NCI-H2107 treated with DMSO at 0.1 percent for 48 hours (cell line): ENCODE results near the gene NDEL1.
"Not testable (repeated sequence)": the region's sequence is repeated elsewhere in the genome, so short reads cannot be mapped to it uniquely, and the experiment has no call there.

ENCODE experiments used
- DNase-seq: peaks from one replicate; lab custom pipeline; 2025; ENCODE audit not compliant: unreplicated experiment; lab: John Stamatoyannopoulos, UW

The NDEL1 gene

GRCh38 chr17:8435245-8436168 lies at the start of gene NDEL1:
Gene NDEL1 (plus strand): TSS chr17:8435884. CDS start chr17:8444272, 8,388 bp downstream.
- peak; percentile 62 for DNase-seq

- no peak for DNase-seq
These were observed 48.8 kb upstream of the NDEL1 start for GRCh38 chr17:8386841-8387240.

- DNase-seq, result no peak
These were observed 47.6 kb upstream of the NDEL1 start for GRCh38 chr17:8387914-8388651.

- DNase-seq, result no peak
These were observed 44.0 kb upstream of the NDEL1 start for GRCh38 chr17:8391711-8392110.

- no peak for DNase-seq
These were observed 43.4 kb upstream of the NDEL1 start for GRCh38 chr17:8392274-8392673.

GRCh38 chr17:8392674-8393469 lies 42.8 kb upstream of the NDEL1 start:
- no peak for DNase-seq

- no peak for DNase-seq
These were observed 42.0 kb upstream of the NDEL1 start for GRCh38 chr17:8393470-8394231.

GRCh38 chr17:8394497-8394896 lies 41.2 kb upstream of the NDEL1 start:
- DNase-seq, result not testable (repeated sequence)

- no peak for DNase-seq
These were observed 38.0 kb upstream of the NDEL1 start, which contains the start of gene RNF222 for GRCh38 chr17:8397636-8398035. Gene RNF222 (minus strand): TSS chr17:8397827. CDS start chr17:8393461, 4,366 bp downstream.

GRCh38 chr17:8398980-8399379 lies 36.7 kb upstream of the NDEL1 start:
- DNase-seq, result no peak

GRCh38 chr17:8401107-8401506 lies 34.6 kb upstream of the NDEL1 start:
- DNase-seq, result no peak

GRCh38 chr17:8402921-8403536 lies 32.7 kb upstream of the NDEL1 start:
- no peak for DNase-seq

GRCh38 chr17:8405499-8406016 lies 30.1 kb upstream of the NDEL1 start:
- no peak for DNase-seq

- no peak for DNase-seq
These were observed 29.5 kb upstream of the NDEL1 start for GRCh38 chr17:8406174-8406573.

GRCh38 chr17:8408371-8408770 lies 27.3 kb upstream of the NDEL1 start:
- no peak for DNase-seq

GRCh38 chr17:8409966-8410882 lies 25.5 kb upstream of the NDEL1 start:
- DNase-seq, result peak; percentile 87

- DNase-seq, result no peak
These were observed 24.8 kb upstream of the NDEL1 start for GRCh38 chr17:8410883-8411238.

GRCh38 chr17:8412089-8412488 lies 23.6 kb upstream of the NDEL1 start:
- DNase-seq, result no peak

- no peak for DNase-seq
These were observed 22.4 kb upstream of the NDEL1 start for GRCh38 chr17:8413328-8413727.
